ENCODE measurements around the gene EDA. TPM values are rescaled to one million over a fixed set of nuclear protein-coding genes. Genes with fewer than 3 reads are reported as not detected.

The EDA gene
- total RNA-seq, 1 experiment from 2014 or later: 5.2 TPM

- BruUV-seq (replicated peaks): no TSS peak
- Histone ChIP-seq H3K4me3 (replicated peaks in 1 of 2; ENCODE audit: low read depth in 1 of 2, low read length in 2 of 2) (no peak overlapping the region), H3K9ac (ENCODE audit: low read length) (no peak overlapping the region), H3K27me3 (ENCODE audit: insufficient read depth, low read length) (no peaks in the 10 kb centered on the region), H3K4me2 (ENCODE audit: low read length) (no peak overlapping the region), H3K9me2 (ENCODE audit: insufficient read depth) (no peaks in the 10 kb centered on the region), H3K79me2 (ENCODE audit: insufficient read depth, low read length) (no peaks in the 10 kb centered on the region), H3K27ac (ENCODE audit: low read depth, low read length) (no peak overlapping the region), H3K4me1 (ENCODE audit: control insufficient read depth in 1 of 2, insufficient read depth in 2 of 2, low read length in 2 of 2) (no peaks in the 10 kb centered on the region), H3K36me3 (ENCODE audit: control insufficient read depth in 1 of 2, insufficient read depth in 2 of 2, low read length in 2 of 2) (no peaks in the 10 kb centered on the region), H2AFZ (ENCODE audit: low read depth, low read length, poor library complexity, severe bottlenecking) (no peak overlapping the region), H4K20me1 (ENCODE audit: insufficient read depth) (no peaks in the 10 kb centered on the region), H3K9me3 (ENCODE audit: control insufficient read depth in 1 of 2, insufficient read depth in 1 of 2, low read depth in 1 of 2, low read length in 2 of 2) (no peaks in the 10 kb centered on the region)
- ChIA-PET RAD21 (ENCODE audit: low non-redundant PET in 1 of 2, low total read pairs in 2 of 2, uncharacterized antibody in 2 of 2, unreplicated experiment in 2 of 2) (no interaction called here), POLR2A (no interaction called here), CTCF (no interaction called here)
- TF ChIP-seq SRF (IDR thresholded peaks at IDR 0.05; ENCODE audit: low read depth): no peak
- no peak for TF ChIP-seq REST (IDR thresholded peaks at IDR 0.05; ENCODE audit: low read depth)
- no peak for TF ChIP-seq POLR2AphosphoS5 (IDR thresholded peaks at IDR 0.05; ENCODE audit: low read depth, low read length)
- no peak for TF ChIP-seq EZH2phosphoT487 (IDR thresholded peaks at IDR 0.05; ENCODE audit: borderline replicate concordance)
- no peak for TF ChIP-seq FOSL1 (IDR thresholded peaks at IDR 0.05; ENCODE audit: low read depth)
- no peak for TF ChIP-seq SIN3A (IDR thresholded peaks at IDR 0.05; ENCODE audit: low read depth)
- no peak for TF ChIP-seq EZH2 (IDR thresholded peaks at IDR 0.05)
- TF ChIP-seq POLR2A (IDR thresholded peaks at IDR 0.05; ENCODE audit: borderline replicate concordance, extremely low read depth, insufficient read depth, insufficient read length): no peak
- TF ChIP-seq ZFX (IDR thresholded peaks at IDR 0.05): no peak
- TF ChIP-seq ELF1 (IDR thresholded peaks at IDR 0.05; ENCODE audit: borderline replicate concordance, low read depth): no peak
- TF ChIP-seq CBX3 (IDR thresholded peaks at IDR 0.05; ENCODE audit: low read depth): no peak
- no peak for TF ChIP-seq YY1 (IDR thresholded peaks at IDR 0.05; ENCODE audit: extremely low read depth, insufficient replicate concordance, low read depth, low read length)
- no peak for TF ChIP-seq MAX (IDR thresholded peaks at IDR 0.05)
- TF ChIP-seq CEBPB (IDR thresholded peaks at IDR 0.05; ENCODE audit: low read depth): no peak
- no peak for TF ChIP-seq JUND (IDR thresholded peaks at IDR 0.05)
- no peak for TF ChIP-seq ZBTB33 (IDR thresholded peaks at IDR 0.05; ENCODE audit: extremely low read depth, insufficient replicate concordance, low read length)
- ATAC-seq (no peak), DNase-seq (ENCODE audit: low read depth, low spot score) (no peak)
- intact Hi-C loops (cut with micrococcal nuclease): no loop called here
Measured at GRCh38 chrX:69813677-69814076, 197.8 kb downstream of the EDA start.
